H9 (cell line): ENCODE data around the gene WWC1. TPM values are rescaled to one million over a fixed set of nuclear protein-coding genes. Genes with fewer than 3 reads are reported as not detected.

Experiments
- DNase-seq: peaks from one replicate; pipeline ENCODE4 v3.0.0-alpha.2; 2017
- H2AFZ ChIP-seq: one replicate; pipeline ENCODE4 v1.6.1; 2013; ENCODE audit warnings: mild to moderate bottlenecking, low read length, control low read depth, moderate library complexity
- H2AK5ac ChIP-seq: 2 replicates; pipeline ENCODE4 v1.6.1; 2013; ENCODE audit warnings: low read length, control low read depth, mixed read lengths; ENCODE audit not compliant: insufficient read length
- H2BK120ac ChIP-seq: one replicate; pipeline ENCODE4 v1.6.1; 2013; ENCODE audit warnings: low read depth, mild to moderate bottlenecking, low read length, control low read depth, inconsistent platforms; ENCODE audit not compliant: poor library complexity, severe bottlenecking
- H2BK12ac ChIP-seq: 2 replicates; pipeline ENCODE4 v1.6.1; 2013; ENCODE audit warnings: low read length, control low read depth, mixed read lengths, low read depth; ENCODE audit not compliant: insufficient read length
- H2BK15ac ChIP-seq: 2 replicates; pipeline ENCODE4 v1.6.1; 2013; ENCODE audit warnings: low read depth, low read length, control low read depth
- H2BK20ac ChIP-seq: one replicate; pipeline ENCODE4 v1.6.1; 2013; ENCODE audit warnings: low read depth, mild to moderate bottlenecking, low read length, control low read depth, inconsistent platforms; ENCODE audit not compliant: poor library complexity, severe bottlenecking
- H2BK5ac ChIP-seq: 2 replicates; pipeline ENCODE4 v1.6.1; 2013; ENCODE audit warnings: low read length, control low read depth, mixed read lengths; ENCODE audit not compliant: insufficient read length
- H3K14ac ChIP-seq: 2 replicates; pipeline ENCODE4 v1.6.1; 2013; ENCODE audit warnings: low read length, control low read depth; ENCODE audit not compliant: insufficient read depth
- H3K18ac ChIP-seq: 2 replicates; pipeline ENCODE4 v1.6.1; 2013; ENCODE audit warnings: low read depth, mild to moderate bottlenecking, mixed read lengths, low read length, control low read depth; ENCODE audit not compliant: insufficient read length
- H3K23ac ChIP-seq: 2 replicates; pipeline ENCODE4 v1.6.1; 2013; ENCODE audit warnings: low read length, control low read depth, mixed read lengths, low read depth; ENCODE audit not compliant: insufficient read length
- H3K23me2 ChIP-seq: 2 replicates; pipeline ENCODE4 v1.6.1; 2013; ENCODE audit warnings: low read depth, mild to moderate bottlenecking, mixed read lengths, low read length, control low read depth; ENCODE audit not compliant: insufficient read length, poor library complexity, severe bottlenecking
- H3K27ac ChIP-seq: 2 replicates; pipeline ENCODE4 v1.5.1; 2013; ENCODE audit warnings: low read length, control low read depth, mixed read lengths, low read depth; ENCODE audit not compliant: insufficient read length
- H3K27me3 ChIP-seq: 2 replicates; pipeline ENCODE4 v1.6.1; 2013; ENCODE audit warnings: low read length, control low read depth, inconsistent platforms; ENCODE audit not compliant: insufficient read depth
- H3K4ac ChIP-seq: 2 replicates; pipeline ENCODE4 v1.6.1; 2013; ENCODE audit warnings: low read depth, mild to moderate bottlenecking, control low read depth, inconsistent platforms, low read length, moderate library complexity
- H3K4me1 ChIP-seq: 2 replicates; pipeline ENCODE4 v1.6.1; 2013; ENCODE audit warnings: low read length, control low read depth, inconsistent platforms; ENCODE audit not compliant: insufficient read depth
- H3K4me2 ChIP-seq: 2 replicates; pipeline ENCODE4 v1.6.1; 2013; ENCODE audit warnings: low read length, control low read depth, mixed read lengths; ENCODE audit not compliant: insufficient read length, insufficient read depth
- H3K56ac ChIP-seq: 2 replicates; pipeline ENCODE4 v1.6.1; 2013; ENCODE audit warnings: low read depth, mild to moderate bottlenecking, mixed read lengths, low read length, control low read depth; ENCODE audit not compliant: insufficient read length
- H3K79me1 ChIP-seq: 2 replicates; pipeline ENCODE4 v1.6.1; 2013; ENCODE audit warnings: low read depth, mild to moderate bottlenecking, moderate library complexity, low read length, control low read depth, inconsistent platforms; ENCODE audit not compliant: insufficient read depth, poor library complexity, severe bottlenecking
- H3K79me2 ChIP-seq: 2 replicates; pipeline ENCODE4 v1.6.1; 2013; ENCODE audit warnings: low read length, control low read depth, inconsistent platforms; ENCODE audit not compliant: insufficient read depth
- H3K9ac ChIP-seq: 2 replicates; pipeline ENCODE4 v1.6.1; 2013; ENCODE audit warnings: low read length, control low read depth, mixed read lengths; ENCODE audit not compliant: insufficient read length; ENCODE audit errors: extremely low read depth
- H3K9me3 ChIP-seq: one replicate; pipeline ENCODE4 v1.6.1; 2013; ENCODE audit warnings: low read depth, low read length, inconsistent platforms; ENCODE audit not compliant: control insufficient read depth
- H3T11ph ChIP-seq: one replicate; pipeline ENCODE4 v1.6.1; 2013; ENCODE audit warnings: mild to moderate bottlenecking, low read length, control low read depth, inconsistent platforms
- H4K20me1 ChIP-seq: one replicate; pipeline ENCODE4 v1.6.1; 2013; ENCODE audit not compliant: control insufficient read depth, insufficient read length, insufficient read depth
- H4K5ac ChIP-seq: 2 replicates; pipeline ENCODE4 v1.6.1; 2013; ENCODE audit warnings: low read depth, mild to moderate bottlenecking, mixed read lengths, low read length, control low read depth; ENCODE audit not compliant: insufficient read length
- H4K8ac ChIP-seq: replicated peaks from 2 replicates; pipeline ENCODE4 v1.6.1; 2013; ENCODE audit warnings: low read length, control low read depth, mixed read lengths, low read depth; ENCODE audit not compliant: insufficient read length
- H4K91ac ChIP-seq: 2 replicates; pipeline ENCODE4 v1.6.1; 2013; ENCODE audit warnings: low read depth, mild to moderate bottlenecking, moderate library complexity, mixed read lengths, low read length, control low read depth; ENCODE audit not compliant: insufficient read length
- H3K27ac Mint-ChIP-seq, 3 experiments: 2 replicates in 2 of 3; 3 replicates in 1 of 3; pipeline ENCODE4 v1.8.0; 2020 to 2021; ENCODE audit warnings: mixed read lengths in 3 of 3, mild to moderate bottlenecking in 1 of 3, moderate library complexity in 1 of 3
- H3K27me3 Mint-ChIP-seq: 2 replicates; pipeline ENCODE4 v1.8.0; 2021; ENCODE audit warnings: low read depth, mild to moderate bottlenecking, moderate library complexity, mixed read lengths
- H3K36me3 Mint-ChIP-seq, 3 experiments: 2 replicates in 2 of 3; 3 replicates in 1 of 3; pipeline ENCODE4 v1.8.0; 2020 to 2021; ENCODE audit warnings: low read depth in 3 of 3, mixed read lengths in 3 of 3; ENCODE audit not compliant: insufficient read depth in 1 of 3
- H3K4me1 Mint-ChIP-seq, 2 experiments: 2 replicates each; pipeline ENCODE4 v1.8.0; 2020; ENCODE audit warnings: mixed read lengths in 2 of 2
- H3K4me3 Mint-ChIP-seq, 2 experiments: 2 replicates in 1 of 2; 3 replicates in 1 of 2; pipeline ENCODE4 v1.8.0; 2020 to 2021; ENCODE audit warnings: mild to moderate bottlenecking in 2 of 2, mixed read lengths in 2 of 2, moderate library complexity in 1 of 2
- H3K9me3 Mint-ChIP-seq, 2 experiments: 2 replicates in 1 of 2; 3 replicates in 1 of 2; pipeline ENCODE4 v1.8.0; 2020; ENCODE audit warnings: mild to moderate bottlenecking in 2 of 2, mixed read lengths in 2 of 2, moderate library complexity in 1 of 2
- CTCF ChIP-seq: fragments of 200-600 bp; sonication (generic); conservative IDR thresholded peaks from 3 replicates; pipeline ENCODE4 v1.8.0; 2021; ENCODE audit warnings: antibody characterized with exemption, mild to moderate bottlenecking
- WGBS: extraction: QIAGEN DNeasy Blood & Tissue Kit; methylation state at CpG from one replicate; pipeline ENCODE4 v1.1.7; 2013; ENCODE audit warnings: missing lambda C conversion rate, low lambda C conversion rate, mixed read lengths; ENCODE audit not compliant: insufficient read length; ENCODE audit errors: extremely low coverage; 5-methylcytosine and 5-hydroxymethylcytosine counted together
- total RNA-seq: library from RNA; stranded (reverse); gene quantifications from 2 replicates; pipeline ENCODE4 v1.2.1, GENCODE V29; 2021

The WWC1 gene
- total RNA-seq, 1 experiment from 2014 or later = 28.2 TPM

- Histone ChIP-seq H3K23me2 (no peaks in the 10 kb centered on the region), H3K27ac (no peak overlapping the region), H2BK20ac (no peak overlapping the region), H3K79me1 (no peaks in the 10 kb centered on the region), H4K8ac (no peak overlapping the region), H3K4ac (no peak overlapping the region), H4K20me1 (no peaks in the 10 kb centered on the region), H3K4me1 (peaks cover 14% of the 10 kb centered on the region; the same call in 1 of the 2 replicates), H3K4me2 (no peak overlapping the region), H2BK120ac (no peak overlapping the region), H3K23ac (no peak overlapping the region), H3K18ac (no peak overlapping the region), H2AFZ (no peak overlapping the region), H3K27me3 (no peaks in the 10 kb centered on the region), H2BK12ac (no peak overlapping the region), H3K9me3 (no peaks in the 10 kb centered on the region), H3T11ph (no peak overlapping the region), H3K9ac (no peak overlapping the region), H3K79me2 (peaks cover 3% of the 10 kb centered on the region; the same call in 1 of the 2 replicates), H2BK5ac (no peak overlapping the region), H3K56ac (no peak overlapping the region), H4K91ac (no peak overlapping the region), H2BK15ac (no peak overlapping the region), H3K14ac (no peak overlapping the region), H4K5ac (no peak overlapping the region), H2AK5ac (no peak overlapping the region)
- Mint-ChIP-seq H3K27me3 (peaks cover 4% of the 10 kb centered on the region), H3K9me3 (no peaks in the 10 kb centered on the region), H3K4me1 (peaks cover 57 to 68% of the 10 kb centered on the region in 2 experiments), H3K27ac (peak overlapping the region in 2 of 3 experiments; percentile 1 to 87; a peak in 1 of 7 replicates), H3K36me3 (peaks cover 0 to 7% (median 2%) of the 10 kb centered on the region in 3 experiments; a peak in 3 of 7 replicates), H3K4me3 (peak overlapping the region in 1 of 2 experiments; percentile 45; a peak in 2 of 5 replicates)
- DNase-seq = no peak
- TF ChIP-seq CTCF = no peak
- no CpG with 5 or more reads among the region's 11 CpGs for WGBS
Measured at GRCh38 chr5:168301593-168302390, 10.3 kb downstream of the WWC1 start.
